C4-2B (cell line): ENCODE results near the gene ZNF584.

Source experiments
- ZFX ChIP-seq: fragments of 450-650 bp; IDR thresholded peaks from 2 replicates; pipeline ENCODE4 v1.6.1; 2017
- TF ChIP-seq, protein P1 (sequence below): fragments of 450-650 bp; conservative IDR thresholded peaks from 2 replicates; pipeline ENCODE4 v1.5.1; 2017; ENCODE audit warnings: mild to moderate bottlenecking

DNA sequence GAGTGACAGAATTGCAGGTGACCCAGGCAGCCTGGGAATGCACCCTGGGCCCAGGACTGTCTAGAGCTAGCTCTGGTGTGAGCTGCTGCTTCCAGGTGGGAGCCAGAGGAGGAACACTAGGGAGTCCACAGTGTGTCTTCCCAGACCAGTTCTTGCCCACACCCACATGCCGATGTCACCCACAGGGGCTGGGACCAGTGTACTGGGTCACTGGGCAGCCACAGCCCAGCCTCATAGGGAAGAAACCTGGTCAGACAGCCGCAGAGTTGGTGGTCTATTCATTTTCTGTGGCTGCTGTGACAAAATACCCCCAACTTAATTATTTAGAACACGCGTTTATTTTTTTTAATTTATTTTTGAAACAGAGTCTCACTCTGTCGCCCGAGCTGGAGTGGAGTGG lies 9.9 kb upstream of the ZNF584 start:
- TF ChIP-seq, protein P1, sequence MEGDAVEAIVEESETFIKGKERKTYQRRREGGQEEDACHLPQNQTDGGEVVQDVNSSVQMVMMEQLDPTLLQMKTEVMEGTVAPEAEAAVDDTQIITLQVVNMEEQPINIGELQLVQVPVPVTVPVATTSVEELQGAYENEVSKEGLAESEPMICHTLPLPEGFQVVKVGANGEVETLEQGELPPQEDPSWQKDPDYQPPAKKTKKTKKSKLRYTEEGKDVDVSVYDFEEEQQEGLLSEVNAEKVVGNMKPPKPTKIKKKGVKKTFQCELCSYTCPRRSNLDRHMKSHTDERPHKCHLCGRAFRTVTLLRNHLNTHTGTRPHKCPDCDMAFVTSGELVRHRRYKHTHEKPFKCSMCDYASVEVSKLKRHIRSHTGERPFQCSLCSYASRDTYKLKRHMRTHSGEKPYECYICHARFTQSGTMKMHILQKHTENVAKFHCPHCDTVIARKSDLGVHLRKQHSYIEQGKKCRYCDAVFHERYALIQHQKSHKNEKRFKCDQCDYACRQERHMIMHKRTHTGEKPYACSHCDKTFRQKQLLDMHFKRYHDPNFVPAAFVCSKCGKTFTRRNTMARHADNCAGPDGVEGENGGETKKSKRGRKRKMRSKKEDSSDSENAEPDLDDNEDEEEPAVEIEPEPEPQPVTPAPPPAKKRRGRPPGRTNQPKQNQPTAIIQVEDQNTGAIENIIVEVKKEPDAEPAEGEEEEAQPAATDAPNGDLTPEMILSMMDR: no peak
- TF ChIP-seq ZFX: no peak
